Panc1 (cell line): ENCODE measurements around the gene BMPR2. TPM values are rescaled to one million over a fixed set of nuclear protein-coding genes. Genes with fewer than 3 reads are reported as not detected.

Experiments used
- ATAC-seq: fragments of 200-7000 bp; cut with Tn5 transposase; 2 replicates; pipeline ENCODE4 v1.9.1; 2020; ENCODE audit warnings: mild to moderate bottlenecking, moderate library complexity
- BruUV-seq: library from RNA; stranded (reverse); fragments of 400-500 nt; replicated peaks from 2 replicates; lab custom pipeline; 2021; lab: Mats Ljungman, UMichigan
- CTCF ChIA-PET: fragments of 300-600 bp; sonication (Branson Sonifier 250); formaldehyde crosslinking; loops from one replicate; lab custom pipeline; 2022; ENCODE audit warnings: antibody characterized with exemption; lab: Charles Lee
- POLR2A ChIA-PET: fragments of 300-600 bp; sonication (Branson Sonifier 250); formaldehyde crosslinking; loops from one replicate; lab custom pipeline; 2022; ENCODE audit warnings: antibody characterized with exemption; lab: Charles Lee
- DNase-seq: peaks from one replicate; pipeline ENCODE4 v3.0.0-alpha.2; 2010; ENCODE audit warnings: low read depth, low spot score
- H3K27ac ChIP-seq: 2 replicates; pipeline ENCODE4 v1.5.1; 2011; ENCODE audit warnings: mild to moderate bottlenecking, low read length, inconsistent platforms
- H3K27me3 ChIP-seq: fragments of 200-500 bp; sonication (Bioruptor generic); 2 replicates; pipeline ENCODE4 v1.6.0; 2014; ENCODE audit warnings: low read length, inconsistent platforms; ENCODE audit not compliant: control insufficient read depth, insufficient read depth
- H3K36me3 ChIP-seq: fragments of 200-500 bp; sonication (Bioruptor generic); 2 replicates; pipeline ENCODE4 v1.5.1; 2014; ENCODE audit warnings: inconsistent platforms, mild to moderate bottlenecking, low read length, moderate library complexity; ENCODE audit not compliant: control insufficient read depth, insufficient read depth
- H3K4me1 ChIP-seq: 2 replicates; pipeline ENCODE4 v1.5.1; 2011; ENCODE audit warnings: inconsistent platforms, mild to moderate bottlenecking, low read length, moderate library complexity; ENCODE audit not compliant: control insufficient read depth, insufficient read depth
- H3K4me3 ChIP-seq, 2 experiments: 2 replicates each; pipeline ENCODE4 v1.5.1; 2011 to 2012; ENCODE audit warnings: low read depth in 2 of 2, low read length in 2 of 2, mild to moderate bottlenecking in 2 of 2, inconsistent platforms in 1 of 2, moderate library complexity in 1 of 2
- H3K9me3 ChIP-seq: fragments of 200-500 bp; sonication (Bioruptor generic); 2 replicates; pipeline ENCODE4 v1.5.1; 2014; ENCODE audit warnings: low read depth, mild to moderate bottlenecking, inconsistent platforms, low read length, moderate library complexity; ENCODE audit not compliant: control insufficient read depth, insufficient read depth
- CTCF ChIP-seq: fragments of 450-650 bp; IDR thresholded peaks from 2 replicates; pipeline ENCODE4 v1.5.1; 2017; ENCODE audit warnings: mild to moderate bottlenecking
- POLR2AphosphoS5 ChIP-seq: IDR thresholded peaks from 2 replicates; pipeline ENCODE4 v1.6.1; 2012; ENCODE audit warnings: mild to moderate bottlenecking, low read depth, low read length, moderate library complexity
- REST ChIP-seq, 2 experiments: IDR thresholded peaks; 2 replicates each; pipeline ENCODE4 v1.6.1; 2011 to 2012; ENCODE audit warnings: low read depth in 2 of 2, control low read depth in 1 of 2, low read length in 1 of 2, mild to moderate bottlenecking in 1 of 2, moderate library complexity in 1 of 2; ENCODE audit not compliant: insufficient read depth in 1 of 2
- SIN3A ChIP-seq: IDR thresholded peaks from 2 replicates; pipeline ENCODE4 v1.6.1; 2012; ENCODE audit warnings: low read depth, mild to moderate bottlenecking, low read length, moderate library complexity, borderline replicate concordance; ENCODE audit not compliant: insufficient read depth
- TCF7L2 ChIP-seq: IDR thresholded peaks from 2 replicates; pipeline ENCODE4 v1.6.1; 2011; ENCODE audit warnings: mild to moderate bottlenecking, low read depth, low read length, inconsistent platforms
- in situ Hi-C: cut with HindIII; loops from 2 replicates; pipeline ENCODE4 v1.10.0; 2016; ENCODE audit warnings: low sequenced_read_pairs, low pct_unique_long_range_greater_than_20kb
- intact Hi-C: fragments of 100-400 bp; cut with micrococcal nuclease; formaldehyde crosslinking; loops from one replicate; pipeline ENCODE4 v1.10.0; 2022; ENCODE audit not compliant: unreplicated experiment
- total RNA-seq: library from RNA; stranded (reverse); gene quantifications from one replicate; pipeline ENCODE4 v1.2.1, GENCODE V29; 2021; ENCODE audit not compliant: unreplicated experiment

Gene BMPR2
- total RNA-seq, 1 experiment from 2014 or later: 65.2 TPM

- BruUV-seq: no TSS peak
- POLR2A ChIA-PET: no interaction called here
- CTCF ChIA-PET: no interaction called here
- Histone ChIP-seq H3K9me3 (no peaks in the 10 kb centered on the region), H3K4me1 (no peaks in the 10 kb centered on the region), H3K36me3 (no peaks in the 10 kb centered on the region), H3K4me3 (no peak overlapping the region), H3K27me3 (no peaks in the 10 kb centered on the region), H3K27ac (no peak overlapping the region)
- ATAC-seq (no peak), DNase-seq (no peak)
- intact Hi-C loops (no loop called here), in situ Hi-C loops (no loop called here)
- TF ChIP-seq TCF7L2: no peak
- no peak for TF ChIP-seq SIN3A
Measured at GRCh38 chr2:202454536-202454935, 78.4 kb downstream of the BMPR2 start.

GRCh38 chr2:202455114-202455513, 79.0 kb downstream of the BMPR2 start:
- CTCF ChIA-PET: no interaction called here
- TF ChIP-seq REST (IDR thresholded peaks at IDR 0.05; ENCODE audit: insufficient read depth in 1 of 2, low read depth in 2 of 2, low read length in 1 of 2) (no peak), TCF7L2 (no peak), POLR2AphosphoS5 (no peak), SIN3A (no peak), CTCF (no peak)
- Histone ChIP-seq H3K27me3 (no peaks in the 10 kb centered on the region), H3K27ac (no peak overlapping the region), H3K36me3 (no peaks in the 10 kb centered on the region), H3K9me3 (no peaks in the 10 kb centered on the region), H3K4me3 (no peak overlapping the region), H3K4me1 (no peaks in the 10 kb centered on the region)
- in situ Hi-C loops (no loop called here), intact Hi-C loops (no loop called here)
- ATAC-seq (no peak), DNase-seq (no peak)
- POLR2A ChIA-PET: no interaction called here
- BruUV-seq: no TSS peak

GRCh38 chr2:202460119-202460518, 84.0 kb downstream of the BMPR2 start:
- ChIA-PET POLR2A (interaction anchor here (0.8 kb wide), 1 partner anchor 8 kb away, joined by 4 read pairs; no protein-coding TSS in a partner anchor), CTCF (no interaction called here)
- no TSS peak for BruUV-seq
- H3K4me1 ChIP-seq: no peaks in the 10 kb centered on the region
- DNase-seq (no peak), ATAC-seq (no peak)
- in situ Hi-C loops (no loop called here), intact Hi-C loops (no loop called here)
- H3K9me3 ChIP-seq: no peaks in the 10 kb centered on the region
- no peaks in the 10 kb centered on the region for H3K27me3 ChIP-seq
- no peak overlapping the region for H3K27ac ChIP-seq
- no peaks in the 10 kb centered on the region for H3K36me3 ChIP-seq
- no peak for TF ChIP-seq TCF7L2
- TF ChIP-seq SIN3A: no peak
- TF ChIP-seq REST (IDR thresholded peaks at IDR 0.05; ENCODE audit: insufficient read depth in 1 of 2, low read depth in 2 of 2, low read length in 1 of 2): no peak
- TF ChIP-seq CTCF: no peak
- no peak for TF ChIP-seq POLR2AphosphoS5
- no peak overlapping the region for H3K4me3 ChIP-seq
